Stimulated activated naive CD8-positive, alpha-beta T cell treated with anti-CD3 and anti-CD28 coated beads, Interleukin-15, Interleukin-2, amounts not matched to agents 100 U/mL and 50 U/mL, for 24 hours (primary cell): ENCODE data around the gene SLC7A6OS.

Source experiments
- ATAC-seq: fragments of 150-1000 bp; cut with Tn5 transposase; one replicate; pipeline ENCODE4 v1.10.0; 2021
- DNase-seq: peaks from one replicate; pipeline ENCODE4 v3.0.0; 2021

SLC7A6OS gene

DNA sequence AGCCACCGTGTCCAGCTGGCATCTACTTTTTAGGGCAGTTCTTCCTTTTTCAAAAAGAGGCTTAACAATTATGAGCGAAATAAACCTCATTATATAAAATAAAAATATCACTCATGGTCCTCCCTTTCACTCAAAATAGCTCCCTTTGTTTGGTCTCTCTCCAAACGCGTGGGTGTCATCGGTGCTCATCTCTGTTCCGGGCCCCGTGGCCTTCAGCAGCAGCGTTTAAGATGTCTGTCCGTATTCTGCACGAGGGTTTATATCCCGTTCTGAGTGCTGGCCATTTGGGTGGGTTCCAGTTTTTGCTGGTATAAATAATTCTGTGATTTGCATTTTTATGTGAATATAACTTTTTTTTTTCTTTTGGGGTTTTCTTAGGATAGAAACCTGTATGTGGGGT, 33.5 kb upstream of the SLC7A6OS start:
- DNase-seq (no peak), ATAC-seq (no peak)

DNA sequence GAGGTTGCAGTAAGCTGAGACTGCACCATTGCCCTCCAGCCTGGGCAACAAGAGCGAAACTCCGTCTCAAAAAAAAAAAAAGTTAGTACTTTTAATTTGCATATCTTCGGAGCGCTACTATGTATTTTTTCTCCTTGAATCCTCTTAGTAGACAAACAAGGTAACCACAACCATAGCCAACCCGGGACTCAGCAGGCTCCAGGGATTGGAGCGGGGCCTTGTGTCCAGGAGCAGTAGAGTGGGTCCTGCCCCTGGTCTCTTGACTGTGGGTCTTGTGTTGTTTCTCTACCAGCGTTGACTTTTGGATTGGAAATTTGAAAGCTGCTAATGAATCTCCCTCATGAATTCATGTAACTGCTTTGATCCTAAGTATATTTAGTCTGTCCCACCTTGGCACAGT, 32.4 kb upstream of the SLC7A6OS start:
- no peak for DNase-seq
- ATAC-seq, result no peak

DNA sequence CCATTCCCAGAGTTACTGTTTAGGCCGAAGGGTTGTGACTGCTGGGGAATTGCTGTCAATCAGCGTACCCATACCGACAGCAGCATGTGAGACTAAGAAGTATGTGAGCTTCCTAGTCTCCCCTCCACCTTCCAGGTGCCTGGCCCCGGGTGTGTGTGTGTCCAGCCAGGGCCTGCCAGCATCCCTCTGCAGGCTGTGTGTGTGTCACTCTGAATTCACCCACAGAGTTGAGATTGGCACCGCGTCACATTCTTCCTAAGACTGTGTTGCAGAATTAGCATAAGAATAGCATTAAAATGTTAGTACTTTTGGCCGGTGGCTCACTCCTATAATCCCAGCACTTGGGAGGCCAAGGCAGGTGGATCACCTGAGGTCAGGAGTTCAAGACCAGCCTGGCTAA, 31.9 kb upstream of the SLC7A6OS start:
- no peak for DNase-seq
- no peak for ATAC-seq

DNA sequence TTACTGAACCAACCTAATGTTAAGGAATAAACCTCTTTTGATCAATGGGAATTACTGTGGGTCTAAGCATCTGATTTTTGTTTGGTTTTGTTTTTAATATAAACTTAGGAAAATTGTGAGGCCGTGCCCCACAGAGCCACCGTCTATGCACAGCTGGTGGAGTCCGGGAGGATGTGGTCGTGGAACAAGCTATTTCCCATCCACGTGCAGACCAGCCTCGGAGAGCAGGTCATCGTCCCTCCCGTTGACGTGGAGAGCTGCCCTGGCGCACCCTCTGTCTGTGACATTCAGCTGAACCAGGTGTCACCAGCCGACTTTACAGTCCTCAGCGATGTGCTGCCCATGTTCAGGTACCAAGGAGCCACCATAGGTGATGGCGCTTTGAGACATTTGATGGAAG, 28.5 kb upstream of the SLC7A6OS start:
- ATAC-seq (no peak), DNase-seq (no peak)

DNA sequence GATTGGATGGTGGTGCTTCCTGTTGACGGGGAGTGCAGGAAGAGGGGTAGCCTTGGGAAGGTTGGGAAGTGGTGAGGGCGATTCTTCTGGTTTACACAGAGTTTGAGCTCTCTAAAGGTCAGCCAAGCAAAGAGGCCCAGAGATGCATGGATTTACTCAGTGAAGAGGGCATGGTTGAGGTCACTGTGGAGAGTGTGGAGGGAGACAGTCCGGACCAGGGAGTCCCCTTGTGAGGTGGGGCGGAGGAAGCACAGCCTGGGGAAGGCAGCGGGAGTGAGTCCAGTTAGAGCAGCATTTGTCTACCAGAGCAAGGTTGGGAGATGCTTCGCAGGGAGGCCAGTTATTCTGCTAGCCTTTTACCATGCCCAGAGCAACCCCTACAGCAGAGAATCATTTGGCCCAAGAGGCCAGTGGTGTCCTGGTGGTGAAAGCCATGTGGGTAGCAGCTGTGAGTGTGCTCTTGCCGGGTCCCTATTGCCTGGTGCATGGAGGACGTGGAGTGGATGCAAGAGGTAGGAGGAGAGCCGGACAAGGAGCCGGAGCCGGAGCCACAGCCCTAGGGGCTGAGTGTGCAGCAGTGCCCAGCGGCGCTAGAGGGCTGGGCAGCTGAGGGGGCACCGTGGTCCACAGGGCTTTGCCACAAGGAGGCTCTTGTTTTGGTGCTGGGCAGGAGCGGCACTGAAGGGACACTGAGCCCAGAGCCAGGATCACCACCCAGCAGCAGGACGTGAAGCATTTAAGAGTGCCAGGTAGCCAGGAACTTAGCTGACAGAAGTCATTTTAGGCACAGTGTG, 27.8 kb upstream of the SLC7A6OS start:
- ATAC-seq, result no peak
- DNase-seq, result no peak

DNA sequence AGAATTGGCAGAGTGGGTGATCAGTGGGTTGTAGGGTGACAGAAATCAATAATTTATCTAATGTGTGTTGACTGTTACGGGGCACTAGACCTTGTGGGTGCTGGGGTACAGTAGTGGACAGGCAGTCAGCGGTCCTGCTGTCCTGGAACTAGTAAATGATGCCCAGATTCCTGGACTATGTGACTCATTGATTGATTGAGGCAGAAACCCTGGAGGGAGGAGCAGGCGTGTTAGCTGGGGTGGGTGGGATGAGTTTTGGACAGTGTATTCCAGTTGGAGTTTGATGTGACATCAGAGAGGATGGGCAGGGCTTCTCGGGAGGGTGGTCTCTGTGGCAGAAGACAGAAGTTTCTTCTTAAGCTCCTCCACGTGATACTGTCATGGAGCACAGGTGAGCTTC, 24.4 kb upstream of the SLC7A6OS start:
- no peak for ATAC-seq
- no peak for DNase-seq

DNA sequence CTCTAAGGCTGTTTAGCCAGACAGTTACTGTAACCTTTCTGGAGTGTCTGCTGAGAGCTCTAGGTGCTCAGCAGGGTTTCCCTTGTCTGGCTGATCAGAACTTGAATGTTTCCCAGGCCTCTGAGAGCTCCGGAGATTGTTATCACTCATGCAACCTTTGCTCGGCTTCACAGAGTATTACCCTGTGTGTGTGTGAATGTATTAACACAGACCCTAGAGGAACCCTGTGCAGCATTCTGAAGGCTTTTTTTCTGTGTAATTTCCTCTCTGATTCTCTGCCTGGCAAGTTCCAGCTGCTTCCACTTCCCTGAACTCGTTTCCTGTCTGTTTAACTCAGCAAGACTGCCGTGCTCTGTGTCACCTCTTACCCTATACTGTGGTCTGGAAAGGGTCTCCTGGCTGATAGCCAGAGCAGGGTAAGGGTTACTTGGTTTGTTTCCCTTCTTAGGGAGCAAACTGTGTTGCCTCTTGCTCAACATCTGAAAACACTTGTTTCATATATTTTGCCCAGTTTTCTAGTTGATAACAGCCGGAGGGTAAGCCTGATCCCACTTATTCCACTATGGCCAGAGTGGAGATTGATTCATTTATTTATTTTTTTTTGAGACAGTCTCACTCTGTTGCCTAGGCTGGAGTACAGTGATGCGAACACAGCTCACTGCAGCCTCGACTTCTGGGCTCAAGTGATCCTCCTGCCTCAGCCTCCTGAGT, 21.8 kb upstream of the SLC7A6OS start:
- ATAC-seq, result no peak
- no peak for DNase-seq

DNA sequence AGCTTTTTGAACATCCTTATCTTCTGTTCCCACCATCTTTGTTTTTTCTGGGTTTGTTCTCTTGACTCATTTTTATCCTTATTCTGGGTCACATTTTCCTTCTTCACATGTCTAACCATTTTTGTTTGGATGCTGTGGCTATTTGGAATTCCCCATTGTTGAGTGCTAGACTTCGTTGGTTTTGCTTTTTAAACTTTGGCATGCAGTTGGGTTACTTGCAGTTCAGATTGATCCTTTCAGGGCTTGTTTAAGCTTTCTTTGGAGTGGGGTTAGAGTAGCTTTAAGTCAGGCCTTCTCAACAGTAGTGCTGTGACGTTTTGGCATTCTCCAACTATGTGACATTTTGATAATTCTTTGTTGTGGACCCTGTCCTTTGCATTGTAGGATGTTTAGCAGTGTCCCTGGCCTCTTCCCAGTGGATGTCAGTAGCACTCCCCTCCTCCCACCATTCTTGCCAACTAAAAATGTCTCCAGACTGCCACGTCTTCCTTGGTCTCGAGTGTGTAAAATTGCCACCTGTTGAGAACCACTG, 21.2 kb upstream of the SLC7A6OS start:
- ATAC-seq (no peak), DNase-seq (no peak)

DNA sequence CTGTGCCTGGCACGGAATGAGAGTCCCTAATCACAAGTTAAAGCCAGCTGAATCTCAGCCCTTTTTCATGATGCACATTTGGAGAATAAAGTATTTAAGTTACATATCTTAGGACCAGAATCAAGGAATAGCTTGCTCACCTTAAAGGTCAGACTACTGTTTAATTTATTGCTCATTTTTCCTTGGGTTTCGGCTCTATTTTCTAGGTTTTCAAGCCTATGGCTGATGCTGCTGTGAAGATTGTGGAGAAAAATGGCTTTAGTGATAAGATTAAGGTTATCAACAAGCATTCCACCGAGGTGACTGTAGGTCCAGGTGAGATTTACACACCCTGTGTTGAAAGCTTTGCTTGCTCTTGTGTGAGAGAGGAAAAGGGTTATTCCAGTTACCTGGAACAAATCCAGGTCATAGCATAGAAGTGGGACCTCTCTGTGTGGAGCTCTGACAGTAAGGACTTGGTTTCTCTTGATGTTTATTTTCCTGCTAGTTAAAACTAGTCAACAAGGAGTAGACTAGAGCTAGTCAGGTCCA, 18.2 kb upstream of the SLC7A6OS start:
- ATAC-seq (no peak), DNase-seq (no peak)

DNA sequence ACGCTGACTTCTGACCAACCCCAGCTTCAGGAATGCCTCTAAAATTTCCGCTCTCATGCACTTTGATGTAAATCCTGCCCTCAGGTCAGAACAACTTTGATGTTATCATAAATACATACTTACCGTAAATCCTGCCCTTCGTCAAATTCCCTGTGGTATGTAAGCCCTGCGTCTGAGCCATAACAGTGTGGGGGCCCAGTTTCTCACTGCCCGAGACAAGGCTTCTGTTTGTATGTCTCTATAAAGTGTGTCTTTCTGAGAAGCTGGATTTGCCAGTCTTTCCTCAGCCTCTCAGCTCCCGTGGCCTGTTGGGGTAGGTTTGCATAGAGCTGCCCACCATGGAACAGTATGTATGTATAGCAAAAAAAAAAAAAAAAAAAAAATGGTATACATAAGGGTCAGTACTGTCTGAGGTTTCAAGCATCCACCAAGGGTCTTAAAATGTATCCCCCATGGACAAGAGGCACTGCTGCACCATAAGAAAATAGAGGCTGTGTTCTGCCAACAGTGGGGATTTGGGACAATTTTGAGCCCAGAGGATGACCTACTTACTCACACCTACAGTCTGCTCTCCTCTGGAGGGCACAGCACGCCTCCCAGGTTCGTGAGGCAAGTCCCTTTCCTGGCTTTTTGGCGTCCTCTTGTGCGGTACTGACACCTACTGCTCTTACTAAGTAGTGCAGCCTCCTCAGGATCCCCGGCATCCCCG, 17.6 kb upstream of the SLC7A6OS start:
- DNase-seq, result peak; percentile 78
- peak; percentile 98 for ATAC-seq

DNA sequence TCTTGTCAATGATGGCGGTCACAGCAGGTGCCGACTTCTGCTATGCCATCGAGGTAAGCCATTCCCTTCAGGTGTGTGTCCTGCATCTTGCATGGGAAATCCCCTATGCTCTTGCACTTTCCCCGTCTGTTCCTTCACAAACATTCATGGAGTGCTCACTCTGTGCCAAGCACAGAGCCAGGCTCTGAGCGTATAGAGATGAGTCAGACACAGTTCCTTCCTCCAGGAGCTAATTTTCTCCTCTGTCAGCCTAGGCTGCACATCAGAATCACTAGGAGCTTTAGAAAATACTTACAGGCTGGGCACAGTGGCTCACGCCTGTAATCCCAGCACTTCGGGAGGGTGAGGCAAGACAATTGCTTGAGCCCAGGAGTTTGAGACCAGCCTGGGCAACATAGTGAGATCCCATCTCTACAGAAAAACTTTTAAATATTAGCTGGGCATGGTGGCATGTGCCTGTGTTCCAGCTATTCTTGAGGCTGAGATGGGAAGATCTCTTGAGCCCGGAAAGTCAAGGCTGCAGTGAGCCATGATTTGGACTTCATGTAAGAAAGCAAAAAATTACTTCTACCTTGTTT, 14.1 kb upstream of the SLC7A6OS start:
- DNase-seq, result no peak
- ATAC-seq, result no peak

DNA sequence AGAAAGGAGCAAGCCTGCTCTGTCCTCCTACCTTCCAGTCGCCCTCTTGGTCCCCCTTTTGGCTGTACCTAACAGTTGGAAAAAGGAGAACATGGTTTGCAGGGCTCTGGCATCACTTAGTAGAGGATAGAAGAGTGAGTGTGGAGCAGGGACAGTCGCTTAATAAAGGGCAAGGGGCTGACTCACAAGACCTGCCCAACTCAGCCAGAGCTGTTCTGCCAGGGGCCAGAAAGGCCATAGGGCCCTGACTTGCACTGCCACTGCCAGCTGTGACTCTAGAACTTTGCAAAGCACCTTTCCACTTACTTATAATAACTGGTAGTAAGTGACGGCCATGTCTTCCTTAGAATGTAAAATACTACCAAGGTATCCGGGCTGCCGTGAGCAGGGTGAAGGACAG, 13.6 kb upstream of the SLC7A6OS start:
- ATAC-seq, result no peak
- DNase-seq, result no peak

DNA sequence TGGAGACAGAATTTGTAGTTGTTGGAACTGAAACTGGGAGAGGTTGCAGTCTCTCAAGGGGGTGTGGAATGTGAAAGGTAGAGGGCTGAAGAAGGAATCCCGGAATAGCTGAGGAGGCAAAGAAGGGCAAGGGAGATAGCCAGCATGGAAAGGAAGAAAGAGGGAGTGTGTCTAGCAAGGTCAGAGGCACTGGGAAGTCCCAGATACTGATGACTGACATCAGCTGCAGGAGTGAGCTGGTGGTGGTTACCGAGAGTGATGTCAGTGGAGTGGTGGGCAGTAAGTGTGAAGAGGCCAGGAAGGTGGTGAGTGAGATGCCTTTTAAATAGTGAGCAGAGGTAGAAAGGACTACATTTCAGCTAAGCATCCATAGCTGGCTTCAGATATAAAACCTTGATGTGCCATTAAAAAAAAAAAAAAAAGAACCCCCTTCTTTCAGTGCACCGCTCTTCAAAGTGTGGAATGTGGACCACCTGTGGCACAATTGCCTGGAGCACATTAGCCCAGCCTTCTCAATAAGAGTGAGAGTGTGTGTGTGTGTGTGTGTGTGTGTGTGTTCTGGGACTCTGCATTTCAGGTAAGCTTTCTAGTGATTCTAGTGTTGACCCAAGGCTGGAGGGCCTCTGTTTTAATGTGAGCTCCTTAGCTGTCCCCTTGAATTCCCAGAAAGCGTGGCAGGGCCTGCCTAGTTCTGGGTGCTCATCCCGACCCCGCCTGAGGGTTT, 8.6 kb upstream of the SLC7A6OS start:
- ATAC-seq (peak; percentile 100), DNase-seq (peak; percentile 70)

DNA sequence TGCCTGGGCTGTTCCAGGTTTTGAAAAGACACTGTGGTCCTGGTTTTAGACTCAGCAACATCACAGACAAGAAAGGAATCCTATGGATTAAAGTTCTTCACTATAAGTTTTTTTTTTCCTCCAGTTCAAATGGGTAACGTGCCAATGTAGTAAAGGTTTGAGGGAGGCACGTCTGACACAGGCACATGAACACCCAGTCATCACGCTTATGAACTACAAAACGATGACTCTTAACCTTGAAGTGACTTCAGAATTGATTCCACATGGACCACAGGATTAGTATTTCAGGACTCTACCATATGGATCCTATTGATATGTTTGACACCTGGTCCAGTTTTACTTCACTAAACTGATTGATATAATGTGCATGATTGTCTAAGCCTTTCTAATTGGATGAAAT, 2.4 kb upstream of the SLC7A6OS start:
- no peak for ATAC-seq
- DNase-seq, result no peak

DNA sequence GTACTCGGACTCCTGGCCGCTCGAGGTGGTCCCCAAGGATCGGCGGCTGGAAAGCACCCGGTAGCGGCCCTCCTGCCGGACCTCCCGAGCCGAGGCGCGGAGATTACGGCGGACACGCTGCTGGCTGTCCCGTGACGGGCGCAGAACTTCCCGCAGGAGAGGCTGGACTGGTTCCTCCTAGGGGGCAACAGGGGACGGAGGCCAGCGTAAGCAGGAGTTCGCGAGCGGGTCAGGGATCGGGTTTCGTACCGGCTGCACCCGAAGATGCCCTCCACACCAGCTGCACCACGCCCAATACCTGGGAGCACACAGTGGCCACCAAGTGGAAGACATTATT, 341 bp downstream of the SLC7A6OS start:
- ATAC-seq (no peak), DNase-seq (no peak)

DNA sequence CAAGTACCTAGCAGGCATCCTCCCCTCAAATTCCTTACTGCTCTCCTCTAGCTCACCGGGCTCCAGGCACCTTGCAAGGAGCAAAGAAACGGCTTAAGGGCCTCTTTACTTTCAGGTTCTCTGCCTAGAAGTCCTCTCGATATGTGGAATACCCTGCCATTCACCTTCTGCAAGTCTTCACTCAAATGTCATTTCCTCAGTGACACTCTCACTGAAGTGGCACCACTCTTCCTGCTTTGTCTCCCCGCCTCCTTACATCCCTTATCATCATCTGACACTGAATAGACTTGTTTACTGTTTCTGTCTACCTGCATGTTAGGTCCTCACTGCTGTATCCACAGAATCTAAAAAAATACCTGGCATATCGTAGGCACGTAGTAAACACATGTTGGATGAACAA, 947 bp downstream of the SLC7A6OS start:
- no peak for DNase-seq

DNA sequence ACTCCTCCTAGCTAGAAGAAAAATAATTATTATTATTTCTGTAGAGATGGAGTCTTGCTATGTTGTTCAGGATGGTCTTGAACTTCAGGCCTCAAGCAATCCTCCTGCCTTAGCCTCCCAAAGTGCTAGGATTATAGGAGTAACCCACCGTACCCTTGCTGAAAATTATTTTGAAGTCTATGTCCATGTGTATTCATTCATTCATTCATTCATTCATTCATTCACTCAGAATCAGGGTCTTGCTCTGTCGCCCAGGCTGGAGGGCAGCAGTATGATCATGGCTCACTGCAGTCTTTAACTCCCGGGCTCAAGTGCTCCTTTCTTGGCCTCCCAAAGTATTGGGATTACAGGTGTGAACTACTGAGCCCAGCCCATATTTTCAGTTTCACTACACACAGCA, 4.1 kb downstream of the SLC7A6OS start:
- no peak for ATAC-seq
- no peak for DNase-seq

More for the DNA sequence above, 947 bp downstream of the SLC7A6OS start:
- no peak for ATAC-seq

DNA sequence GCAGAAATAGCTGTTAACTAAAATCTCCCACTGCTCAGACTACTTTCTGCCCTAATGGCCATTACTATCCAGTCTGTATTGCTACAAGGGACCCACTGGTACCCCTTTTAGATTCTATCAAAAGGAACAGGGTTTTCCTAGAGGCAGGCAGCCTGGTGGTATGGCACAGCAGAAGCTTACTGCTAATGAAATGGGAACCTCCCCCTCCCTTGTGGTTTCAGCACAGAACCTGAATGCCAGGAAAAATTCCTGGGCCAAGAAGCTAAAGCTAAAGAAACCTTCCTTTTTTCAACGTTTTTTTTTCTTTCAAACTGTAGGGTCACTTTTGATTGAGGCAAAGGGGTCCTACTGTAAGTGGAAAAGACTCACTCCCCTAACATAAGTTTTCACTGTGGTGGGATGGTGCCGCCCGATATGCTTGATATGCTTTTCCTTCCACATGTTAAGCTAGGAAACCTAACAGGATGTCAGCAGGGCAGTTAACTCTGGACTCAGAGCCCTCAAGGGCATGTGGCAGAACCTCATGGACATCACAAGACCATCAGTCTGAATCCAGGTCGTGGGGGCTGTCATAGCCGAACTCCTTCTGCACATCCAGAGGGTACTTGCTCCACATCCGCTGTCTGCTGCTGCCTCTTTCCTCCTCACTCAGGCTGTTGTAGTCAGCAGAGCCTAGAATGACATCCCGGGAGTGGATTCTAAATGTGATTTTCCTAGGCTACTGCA, 9.8 kb downstream of the SLC7A6OS start:
- DNase-seq (no peak), ATAC-seq (no peak)

DNA sequence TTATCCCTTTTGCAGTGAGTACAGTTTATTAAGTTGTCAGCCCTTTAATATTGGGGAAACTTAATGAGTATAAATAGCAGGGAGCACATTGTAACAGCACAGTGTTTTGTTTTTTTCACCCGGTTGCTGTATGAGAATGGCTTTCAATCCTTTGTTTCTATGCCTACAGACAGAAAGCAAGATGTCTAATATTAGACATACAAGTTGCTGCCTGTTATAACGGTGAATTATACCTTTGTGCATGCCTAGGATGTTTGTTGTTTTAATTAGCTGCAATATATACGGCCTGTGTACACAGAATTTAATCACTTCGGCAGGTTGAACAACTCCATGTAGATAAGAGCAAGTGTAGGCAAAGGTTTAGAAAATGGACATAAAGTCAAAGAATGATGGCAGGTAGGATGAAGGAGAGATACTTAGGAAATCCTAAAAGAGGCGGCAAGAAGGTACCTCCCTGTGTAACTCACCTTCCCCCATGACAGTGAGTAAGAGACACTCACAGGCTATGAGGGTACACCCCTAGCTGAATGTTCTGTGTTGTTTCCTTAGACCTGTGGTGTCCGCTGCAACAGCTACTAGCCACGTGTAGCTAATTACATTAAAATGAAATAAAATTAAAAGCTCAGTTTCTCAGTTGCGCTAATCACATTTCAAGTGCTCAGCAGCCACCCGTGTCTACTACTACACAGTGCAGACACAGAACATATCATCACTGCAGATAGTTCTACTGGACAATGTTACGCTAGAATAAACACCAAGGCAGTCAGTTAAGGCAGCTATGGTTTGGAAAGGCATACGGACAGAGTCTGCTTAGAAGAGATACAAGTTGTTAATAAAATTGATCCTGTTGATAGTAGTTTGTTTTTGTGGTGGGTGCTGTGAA, 10.9 kb downstream of the SLC7A6OS start:
- ATAC-seq (no peak), DNase-seq (no peak)

DNA sequence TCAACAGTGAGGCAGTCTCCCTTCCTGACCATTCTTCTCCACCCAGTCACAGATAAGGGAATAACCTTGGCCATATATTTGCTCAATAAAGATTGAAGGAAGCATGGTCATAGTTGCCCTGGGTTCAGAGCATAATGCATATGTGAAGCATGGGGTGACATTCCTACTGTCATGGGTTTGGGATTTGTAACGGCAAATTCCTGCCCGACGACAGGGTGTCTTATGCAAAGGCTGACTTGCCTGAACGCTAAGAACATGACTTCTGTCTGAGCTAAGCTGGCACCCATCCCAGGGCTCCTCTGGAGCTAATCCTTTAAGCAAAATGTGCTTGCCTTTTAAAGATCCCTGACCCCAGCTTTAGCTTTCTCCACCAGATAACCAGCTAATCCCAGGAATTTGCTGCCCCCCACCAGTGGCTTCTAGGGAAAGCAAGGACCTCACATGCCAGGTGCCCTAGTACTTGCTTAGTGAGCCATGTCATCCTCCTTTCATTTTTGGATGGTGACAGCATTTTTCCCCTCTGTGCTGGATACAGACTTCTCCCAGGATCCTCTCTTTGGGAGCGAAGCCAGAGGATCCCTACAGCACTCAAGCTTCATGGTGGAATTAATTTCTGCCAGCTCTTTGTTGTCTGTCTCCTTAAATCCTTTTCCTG, 11.7 kb downstream of the SLC7A6OS start:
- no peak for ATAC-seq

More for the DNA sequence above, 11.7 kb downstream of the SLC7A6OS start:
- no peak for DNase-seq
